Measurements from ENCODE around the gene RBBP7. TPM values are rescaled to one million over a fixed set of nuclear protein-coding genes. Genes with fewer than 3 reads are reported as not detected.

Gene RBBP7
- total and polyA plus RNA-seq, 2 of the 8 experiments (the other 6 are each of a cell fraction or from before 2014, with no cell fraction given), result 107 to 138 TPM

DNA sequence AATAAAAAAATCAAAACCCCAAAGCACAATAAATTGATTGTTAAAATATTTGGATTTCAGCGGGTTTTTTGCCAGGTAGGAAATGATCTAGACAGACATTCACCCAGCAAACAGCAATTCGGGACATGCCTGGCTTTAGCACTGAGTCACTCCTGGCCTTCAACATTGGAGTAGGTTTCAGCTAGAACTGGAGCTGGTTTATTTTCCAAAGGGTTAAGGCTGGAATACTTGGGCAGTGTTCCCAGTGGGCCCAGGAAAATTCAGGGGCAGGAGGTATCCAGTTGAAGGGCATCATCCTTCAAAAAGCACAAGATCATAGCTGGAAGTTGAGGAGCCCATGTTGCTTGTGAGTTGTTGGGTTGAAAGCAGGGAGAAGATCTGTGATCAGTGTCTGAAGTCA is 42.9 kb downstream of the RBBP7 start:
- Histone ChIP-seq H2AK5ac (ENCODE audit: low read depth, low read length) (no peak overlapping the region), H3K79me1 (ENCODE audit: low read depth, low read length) (no peaks in the 10 kb centered on the region), H2BK20ac (ENCODE audit: low read length) (no peak overlapping the region), H3K14ac (ENCODE audit: insufficient read length) (no peak overlapping the region), H3K27ac (ENCODE audit: low read depth, low read length) (no peak overlapping the region), H3K36me3 (ENCODE audit: control insufficient read depth in 2 of 4, insufficient read depth in 4 of 4, low read length in 3 of 4) (peaks cover 3 to 38% (median 16%) of the 10 kb centered on the region in 4 experiments; a peak in 7 of 8 replicates), H3K18ac (ENCODE audit: extremely low read depth, low read length) (no peak overlapping the region), H3K56ac (replicated peaks; ENCODE audit: insufficient read length, low read depth, low read length) (no peak overlapping the region), H3K9ac (replicated peaks in 1 of 4; ENCODE audit: extremely low read depth in 1 of 4, low read depth in 3 of 4, low read length in 3 of 4) (no peak overlapping the region), H2BK5ac (ENCODE audit: low read depth, low read length) (no peak overlapping the region), H3K4me3 (ENCODE audit: extremely low read depth in 1 of 4, insufficient read depth in 2 of 4, low read depth in 3 of 4, low read length in 4 of 4) (no peak overlapping the region), H3K4me1 (replicated peaks in 1 of 4; ENCODE audit: control insufficient read depth in 3 of 4, insufficient read depth in 4 of 4, low read length in 3 of 4) (peaks cover 0 to 2% (median 0%) of the 10 kb centered on the region in 4 experiments; a peak in 1 of 7 replicates), H4K20me1 (replicated peaks in 1 of 2; ENCODE audit: control insufficient read depth in 1 of 2, insufficient read depth in 2 of 2, low read length in 2 of 2) (peaks cover 0 to 2% of the 10 kb centered on the region in 2 experiments), H3K9me3 (ENCODE audit: insufficient read depth in 2 of 2, low read depth in 1 of 2, low read length in 1 of 2) (no peaks in the 10 kb centered on the region), H3K23ac (ENCODE audit: insufficient read length) (no peak overlapping the region), H4K8ac (ENCODE audit: extremely low read depth, insufficient read depth, low read length) (no peak overlapping the region), H3K4ac (replicated peaks; ENCODE audit: insufficient read length, low read depth, low read length) (no peak overlapping the region), H3K27me3 (replicated peaks in 1 of 4; ENCODE audit: control insufficient read depth in 3 of 4, extremely low read depth in 1 of 4, insufficient read depth in 3 of 4, low read length in 3 of 4) (no peaks in the 10 kb centered on the region), H2AFZ (ENCODE audit: low read length) (no peak overlapping the region), H3K23me2 (ENCODE audit: low read depth, low read length) (no peaks in the 10 kb centered on the region; the same call in 1 of the 2 replicates), H3K4me2 (ENCODE audit: insufficient read depth in 1 of 2, low read depth in 2 of 2, low read length in 2 of 2) (no peak overlapping the region), H3K79me2 (ENCODE audit: control insufficient read depth in 1 of 2, insufficient read depth in 2 of 2, low read length in 2 of 2) (no peaks in the 10 kb centered on the region), H2BK12ac (ENCODE audit: low read depth, low read length) (no peak overlapping the region), H4K5ac (ENCODE audit: insufficient read length, low read depth, low read length) (no peak overlapping the region), H2BK120ac (replicated peaks; ENCODE audit: low read depth, low read length) (no peak overlapping the region), H4K91ac (replicated peaks; ENCODE audit: insufficient read length, low read length) (no peak overlapping the region), H2BK15ac (ENCODE audit: low read length) (no peak overlapping the region)
- ChIA-PET POLR2A (ENCODE audit: partially characterized antibody) (interaction anchor here (0.7 to 0.9 kb wide), 2 partner anchors 14 to 56 kb away, joined by 3 read pairs; no protein-coding TSS in a partner anchor), CTCF (ENCODE audit: partially characterized antibody) (interaction anchor here (0.7 to 2.9 kb wide), 5 partner anchors 11 to 255 kb away, joined by 3 to 19 read pairs (median 4); no protein-coding TSS in a partner anchor)
- WGBS, 2 experiments (ENCODE audit: extremely low coverage in 1 of 2, insufficient coverage in 1 of 2, insufficient read length in 1 of 2, insufficient replicate concordance in 2 of 2, low coverage in 1 of 2, low lambda C conversion rate in 2 of 2, missing lambda C conversion rate in 1 of 2), result 93% methylated on average over 2 of the region's 2 CpGs; no CpG with 5 or more reads in 1 of the 2 experiments
- DNase-seq (ENCODE audit: low read depth in 1 of 2, low spot score in 2 of 2), result no peak
- FAIRE-seq, result peak; percentile 55
- TF ChIP-seq JUN (IDR thresholded peaks at IDR 0.05; ENCODE audit: low read depth, low read length) (no peak), JUND (IDR thresholded peaks at IDR 0.05; ENCODE audit: low read length) (no peak), RXRA (IDR thresholded peaks at IDR 0.05; ENCODE audit: insufficient read depth, low read depth, low read length) (no peak), NRF1 (IDR thresholded peaks at IDR 0.05; ENCODE audit: low read depth, low read length) (no peak), HDAC2 (IDR thresholded peaks at IDR 0.05; ENCODE audit: borderline replicate concordance in 1 of 2, low read depth in 2 of 2, low read length in 2 of 2) (no peak), EP300 (IDR thresholded peaks at IDR 0.05; ENCODE audit: borderline replicate concordance in 1 of 2, low read depth in 2 of 2, low read length in 2 of 2) (no peak), CHD1 (IDR thresholded peaks at IDR 0.05; ENCODE audit: low read depth, low read length) (no peak), RFX5 (IDR thresholded peaks at IDR 0.05; ENCODE audit: borderline replicate concordance, low read depth, low read length) (no peak), GTF2F1 (IDR thresholded peaks at IDR 0.05; ENCODE audit: borderline replicate concordance, low read depth, low read length) (no peak), TAF1 (IDR thresholded peaks at IDR 0.05; ENCODE audit: low read depth, low read length) (no peak), TEAD4 (IDR thresholded peaks at IDR 0.05; ENCODE audit: low read depth, low read length) (no peak), SIN3A (conservative IDR thresholded peaks at IDR 0.05 in 1 of 2, IDR thresholded peaks at IDR 0.05 in 1 of 2; ENCODE audit: low read depth in 1 of 2, low read length in 2 of 2) (no peak)
- TF ChIP-seq, protein P1, sequence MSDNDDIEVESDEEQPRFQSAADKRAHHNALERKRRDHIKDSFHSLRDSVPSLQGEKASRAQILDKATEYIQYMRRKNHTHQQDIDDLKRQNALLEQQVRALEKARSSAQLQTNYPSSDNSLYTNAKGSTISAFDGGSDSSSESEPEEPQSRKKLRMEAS (IDR thresholded peaks at IDR 0.05), result no peak

Measured in H1 (cell line).